Measurements from ENCODE around the gene CDH4. TPM values are rescaled to one million over a fixed set of nuclear protein-coding genes. Genes with fewer than 3 reads are reported as not detected.

The CDH4 gene
- total RNA-seq, 1 experiment from 2014 or later: not detected

- intact Hi-C loops (cut with micrococcal nuclease; ENCODE audit: unreplicated experiment) (no loop called here), in situ Hi-C loops (cut with HindIII; ENCODE audit: low pct_unique_long_range_greater_than_20kb, low sequenced_read_pairs) (no loop called here)
- H3K27me3 ChIP-seq (ENCODE audit: control insufficient read depth, insufficient read depth, low read length): peaks cover 3% of the 10 kb centered on the region; the same call in 1 of the 2 replicates
- H3K36me3 ChIP-seq (ENCODE audit: control insufficient read depth, insufficient read depth, low read length): no peaks in the 10 kb centered on the region
- BruUV-seq (replicated peaks): no TSS peak
- no peaks in the 10 kb centered on the region for H3K4me1 ChIP-seq (ENCODE audit: control insufficient read depth, insufficient read depth, low read length)
- no peak for DNase-seq (ENCODE audit: low read depth, low spot score)
- H3K9me3 ChIP-seq (ENCODE audit: control insufficient read depth, insufficient read depth, low read depth, low read length): peaks cover 4% of the 10 kb centered on the region; the same call in 1 of the 2 replicates
- CTCF ChIA-PET: no interaction called here
- H3K4me3 ChIP-seq (ENCODE audit: low read depth in 2 of 2, low read length in 2 of 2): no peak overlapping the region
- H3K27ac ChIP-seq (ENCODE audit: low read length): no peak overlapping the region
- no peak for TF ChIP-seq REST (IDR thresholded peaks at IDR 0.05; ENCODE audit: insufficient read depth in 1 of 2, low read depth in 2 of 2, low read length in 1 of 2)
- 0 out of 2 replicates have a peak, but pooled peaks have one; percentile 53 for ATAC-seq
- POLR2A ChIA-PET: no interaction called here
Observed at GRCh38 chr20:61753987-61754956, 502.2 kb downstream of the CDH4 start.

GRCh38 chr20:61754976-61755778, 503.1 kb downstream of the CDH4 start:
- CTCF ChIA-PET: no interaction called here
- BruUV-seq (replicated peaks): no TSS peak
- ATAC-seq (no peak), DNase-seq (ENCODE audit: low read depth, low spot score) (no peak)
- intact Hi-C loops (cut with micrococcal nuclease; ENCODE audit: unreplicated experiment) (no loop called here), in situ Hi-C loops (cut with HindIII; ENCODE audit: low pct_unique_long_range_greater_than_20kb, low sequenced_read_pairs) (no loop called here)
- peaks cover 4% of the 10 kb centered on the region; the same call in 1 of the 2 replicates for H3K9me3 ChIP-seq (ENCODE audit: control insufficient read depth, insufficient read depth, low read depth, low read length)
- TF ChIP-seq TCF7L2 (IDR thresholded peaks at IDR 0.05; ENCODE audit: low read depth, low read length) (no peak), POLR2AphosphoS5 (IDR thresholded peaks at IDR 0.05; ENCODE audit: low read depth, low read length) (no peak), CTCF (IDR thresholded peaks at IDR 0.05) (no peak), REST (IDR thresholded peaks at IDR 0.05; ENCODE audit: insufficient read depth in 1 of 2, low read depth in 2 of 2, low read length in 1 of 2) (no peak), SIN3A (IDR thresholded peaks at IDR 0.05; ENCODE audit: borderline replicate concordance, insufficient read depth, low read depth, low read length) (no peak)
- no peaks in the 10 kb centered on the region for H3K4me1 ChIP-seq (ENCODE audit: control insufficient read depth, insufficient read depth, low read length)
- H3K4me3 ChIP-seq (ENCODE audit: low read depth in 2 of 2, low read length in 2 of 2): no peak overlapping the region
- POLR2A ChIA-PET: no interaction called here
- no peak overlapping the region for H3K27ac ChIP-seq (ENCODE audit: low read length)
- no peaks in the 10 kb centered on the region for H3K36me3 ChIP-seq (ENCODE audit: control insufficient read depth, insufficient read depth, low read length)
- peaks cover 3% of the 10 kb centered on the region; the same call in 1 of the 2 replicates for H3K27me3 ChIP-seq (ENCODE audit: control insufficient read depth, insufficient read depth, low read length)
